OCI-LY1 (cell line): ENCODE measurements around the gene CAMK2D.

Experiments
- H2AFZ ChIP-seq: fragments of 200-600 bp; sonication (generic), shearing (Covaris generic); 2 replicates; pipeline ENCODE4 v1.6.0; 2014; ENCODE audit warnings: antibody characterized with exemption, mild to moderate bottlenecking, low read length
- H3F3A ChIP-seq: fragments of 200-600 bp; sonication (generic), shearing (Covaris generic); 2 replicates; pipeline ENCODE4 v1.6.0; 2014; ENCODE audit warnings: mild to moderate bottlenecking, antibody characterized with exemption, low read length, moderate library complexity; ENCODE audit not compliant: insufficient read depth
- H3K27ac ChIP-seq: fragments of 200-600 bp; sonication (generic); 2 replicates; pipeline ENCODE4 v1.5.1; 2014; ENCODE audit warnings: low read length, mixed run types, mild to moderate bottlenecking, low read depth; ENCODE audit not compliant: poor library complexity, severe bottlenecking
- H3K27me3 ChIP-seq: fragments of 200-600 bp; sonication (generic); 2 replicates; pipeline ENCODE4 v1.6.0; 2014; ENCODE audit warnings: antibody characterized with exemption, mild to moderate bottlenecking, low read length, moderate library complexity; ENCODE audit not compliant: insufficient read depth
- H3K36me3 ChIP-seq: fragments of 200-600 bp; sonication (generic); 2 replicates; pipeline ENCODE4 v1.6.1; 2014; ENCODE audit warnings: mild to moderate bottlenecking, antibody characterized with exemption, low read length, moderate library complexity, mixed read lengths; ENCODE audit not compliant: insufficient read depth
- H3K4me1 ChIP-seq: fragments of 200-600 bp; sonication (generic); 2 replicates; pipeline ENCODE4 v1.5.1; 2014; ENCODE audit warnings: mild to moderate bottlenecking, low read length, moderate library complexity; ENCODE audit not compliant: insufficient read depth, severe bottlenecking
- H3K4me2 ChIP-seq: fragments of 200-600 bp; sonication (generic), shearing (Covaris generic); 2 replicates; pipeline ENCODE4 v1.6.1; 2014; ENCODE audit warnings: low read length
- H3K4me3 ChIP-seq: fragments of 200-600 bp; sonication (generic); 2 replicates; pipeline ENCODE4 v1.5.1; 2014; ENCODE audit warnings: low read length, low read depth, mild to moderate bottlenecking, mixed read lengths; ENCODE audit not compliant: poor library complexity, severe bottlenecking
- H3K79me2 ChIP-seq: fragments of 200-600 bp; shearing (Covaris generic); 2 replicates; pipeline ENCODE4 v1.6.1; 2016; ENCODE audit warnings: mixed run types, low read length, mixed read lengths; ENCODE audit not compliant: insufficient read depth
- H3K9ac ChIP-seq: fragments of 200-600 bp; sonication (generic), shearing (Covaris generic); 2 replicates; pipeline ENCODE4 v1.6.1; 2014; ENCODE audit warnings: mild to moderate bottlenecking, low read length, mixed read lengths
- H3K9me2 ChIP-seq: fragments of 200-600 bp; sonication (generic), shearing (Covaris generic); 2 replicates; pipeline ENCODE4 v1.6.1; 2014; ENCODE audit warnings: low read depth, mild to moderate bottlenecking, low read length, mixed read lengths
- H3K9me3 ChIP-seq: fragments of 200-600 bp; shearing (Covaris generic); 2 replicates; pipeline ENCODE4 v1.6.1; 2014; ENCODE audit warnings: low read length, mixed read lengths
- H4K20me1 ChIP-seq: fragments of 200-600 bp; sonication (generic), shearing (Covaris generic); 2 replicates; pipeline ENCODE4 v1.6.0; 2016; ENCODE audit warnings: mild to moderate bottlenecking, low read length; ENCODE audit not compliant: insufficient read depth
- CTCF ChIP-seq: fragments of 200-600 bp; sonication (generic), shearing (Covaris generic); IDR thresholded peaks from 2 replicates; pipeline ENCODE4 v1.5.1; 2017; ENCODE audit warnings: mild to moderate bottlenecking, antibody characterized with exemption, low read length, moderate library complexity, mixed read lengths
- EZH2 ChIP-seq: fragments of 200-600 bp; sonication (generic), shearing (Covaris generic); IDR thresholded peaks from 2 replicates; pipeline ENCODE4 v1.8.0; 2017; ENCODE audit warnings: borderline replicate concordance, mixed run types, mild to moderate bottlenecking, antibody characterized with exemption, low read length, moderate library complexity, mixed read lengths

The CAMK2D gene

GRCh38 chr4:113480109-113480508 is 281.4 kb downstream of the CAMK2D start:
- H3K79me2 ChIP-seq: no peaks in the 10 kb centered on the region
- no peaks in the 10 kb centered on the region for H3K4me1 ChIP-seq
- H3K9me3 ChIP-seq: 0 out of 2 replicates have a peak, but pooled peaks cover 3% of the 10 kb centered on the region
- H4K20me1 ChIP-seq: no peaks in the 10 kb centered on the region
- H3K4me3 ChIP-seq: no peak overlapping the region
- no peaks in the 10 kb centered on the region for H3K27me3 ChIP-seq
- no peaks in the 10 kb centered on the region for H3F3A ChIP-seq
- no peak overlapping the region for H3K4me2 ChIP-seq
- H3K27ac ChIP-seq: no peak overlapping the region
- peaks cover 68% of the 10 kb centered on the region for H3K36me3 ChIP-seq
- TF ChIP-seq CTCF: no peak
- TF ChIP-seq EZH2: no peak
- H3K9ac ChIP-seq: no peak overlapping the region
- no peaks in the 10 kb centered on the region for H3K9me2 ChIP-seq
- no peak overlapping the region for H2AFZ ChIP-seq

GRCh38 chr4:113478032-113478431 is 283.5 kb downstream of the CAMK2D start:
- H3K36me3 ChIP-seq: peaks cover 57% of the 10 kb centered on the region
- no peaks in the 10 kb centered on the region for H3F3A ChIP-seq
- H3K9ac ChIP-seq: no peak overlapping the region
- no peaks in the 10 kb centered on the region for H3K79me2 ChIP-seq
- H3K4me1 ChIP-seq: no peaks in the 10 kb centered on the region
- no peaks in the 10 kb centered on the region for H3K9me2 ChIP-seq
- H3K4me2 ChIP-seq: no peak overlapping the region
- no peak overlapping the region for H3K27ac ChIP-seq
- no peaks in the 10 kb centered on the region for H3K27me3 ChIP-seq
- H4K20me1 ChIP-seq: no peaks in the 10 kb centered on the region
- no peak overlapping the region for H3K4me3 ChIP-seq
- H3K9me3 ChIP-seq: 0 out of 2 replicates have a peak, but pooled peaks cover 3% of the 10 kb centered on the region
- no peak overlapping the region for H2AFZ ChIP-seq
- no peak for TF ChIP-seq EZH2
- no peak for TF ChIP-seq CTCF

DNA sequence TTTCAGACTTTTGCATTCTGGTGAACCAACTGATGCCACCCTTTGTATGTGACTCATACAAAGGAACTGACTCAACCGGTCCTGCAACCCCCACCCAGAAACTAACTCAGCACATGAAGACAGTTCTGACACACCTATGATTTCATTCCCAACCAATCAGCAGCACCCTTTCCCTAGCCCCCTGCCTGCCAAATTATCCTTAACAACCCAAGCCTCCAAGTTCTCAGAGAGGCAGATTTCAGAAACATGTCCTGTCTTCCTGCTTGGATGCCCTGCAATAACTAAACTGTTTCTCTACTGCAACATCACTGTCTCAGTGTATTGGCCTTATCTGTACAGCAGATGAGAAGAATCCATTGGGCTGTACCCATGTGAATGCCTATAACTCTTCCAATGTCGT is 284.7 kb downstream of the CAMK2D start:
- Histone ChIP-seq H3K36me3 (peaks cover 47% of the 10 kb centered on the region), H3K4me1 (no peaks in the 10 kb centered on the region)

More for the DNA sequence above, 284.7 kb downstream of the CAMK2D start:
- no peak overlapping the region for H3K27ac ChIP-seq
- H3K9me2 ChIP-seq: no peaks in the 10 kb centered on the region
- no peaks in the 10 kb centered on the region for H3K27me3 ChIP-seq
- H3K79me2 ChIP-seq: no peaks in the 10 kb centered on the region
- no peaks in the 10 kb centered on the region for H3F3A ChIP-seq
- no peak overlapping the region for H3K4me3 ChIP-seq
- no peak overlapping the region for H2AFZ ChIP-seq
- no peaks in the 10 kb centered on the region for H4K20me1 ChIP-seq
- 0 out of 2 replicates have a peak, but pooled peaks cover 3% of the 10 kb centered on the region for H3K9me3 ChIP-seq
- TF ChIP-seq CTCF (no peak), EZH2 (no peak)
- no peak overlapping the region for H3K9ac ChIP-seq
- H3K4me2 ChIP-seq: no peak overlapping the region
